ENCODE measurements around the gene ZSCAN22.
"Not testable (repeated sequence)": the region's sequence is repeated elsewhere in the genome, so short reads cannot be mapped to it uniquely, and the experiment has no call there.

Gene ZSCAN22

GRCh38 chr19:58352760-58353671 is 26.2 kb downstream of the ZSCAN22 start, which contains the start of gene A1BG:
TSS of gene A1BG (minus strand) at chr19:58353492. CDS start at chr19:58353437, 55 bp downstream.
- no peak for DNase-seq

DNA sequence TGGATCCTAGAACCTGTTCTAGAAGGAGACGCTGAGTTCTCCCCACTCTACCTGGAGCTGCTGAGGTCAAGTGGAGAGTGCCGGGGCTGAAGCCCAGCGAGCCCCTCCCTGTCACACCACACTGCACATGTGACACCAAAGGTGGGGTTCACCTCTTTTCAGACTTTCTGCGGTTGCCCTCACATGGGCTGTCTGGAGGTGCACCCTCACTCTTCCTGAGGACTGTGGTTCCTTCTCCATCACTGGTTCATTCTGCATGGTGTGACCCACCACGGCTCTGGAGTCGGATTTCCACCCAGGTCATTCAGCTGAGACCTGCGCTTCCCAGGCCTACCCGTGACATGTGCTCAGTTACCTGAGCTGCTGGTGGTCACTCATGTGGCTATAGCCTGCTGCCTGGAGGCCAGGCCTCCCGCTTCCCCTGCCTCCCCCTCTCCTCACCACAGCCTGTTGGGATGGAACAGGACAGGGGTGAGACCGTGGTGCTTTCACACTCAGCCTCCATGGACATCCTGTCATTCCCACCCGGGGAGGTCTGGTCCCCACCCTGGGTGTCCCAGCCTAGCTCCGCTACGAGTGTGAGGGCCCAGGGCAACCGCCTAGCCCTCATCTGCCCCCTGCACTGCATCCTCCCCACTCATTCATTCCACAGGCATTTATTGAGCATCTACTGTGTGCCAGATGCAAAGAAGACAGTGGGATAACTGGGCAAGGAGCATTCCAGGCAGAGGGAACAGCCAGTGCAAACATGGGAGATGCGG is 27.1 kb downstream of the ZSCAN22 start:
- DNase-seq = no peak

DNA sequence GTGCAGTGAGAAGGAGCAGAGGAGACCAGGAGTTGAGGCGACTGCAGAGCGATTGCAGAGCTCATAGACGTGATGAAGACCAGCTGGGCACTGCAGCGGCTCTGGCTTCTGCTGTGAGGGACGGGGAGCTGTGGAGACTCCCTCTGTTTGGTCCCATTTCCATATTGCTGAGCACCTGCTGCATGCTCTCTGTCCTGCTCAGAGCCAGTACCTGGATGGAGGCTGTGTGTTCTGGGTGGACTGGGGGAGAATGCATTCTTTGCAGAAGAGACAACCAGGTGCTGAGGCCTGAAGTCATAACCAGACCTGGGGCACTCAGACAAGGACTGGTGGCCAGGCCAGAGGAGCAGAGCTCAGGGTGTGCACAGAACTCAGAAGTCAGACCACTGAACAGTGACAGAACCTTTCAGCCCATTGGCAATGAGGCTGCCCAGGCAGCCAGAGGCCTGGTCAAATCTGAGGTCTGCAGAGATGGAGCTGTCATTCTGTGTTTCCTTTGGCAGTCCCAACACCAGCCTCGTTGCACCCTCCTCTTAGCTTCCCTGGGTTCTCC is 27.8 kb downstream of the ZSCAN22 start:
- DNase-seq = no peak

- no peak for DNase-seq
These were observed 28.5 kb downstream of the ZSCAN22 start for GRCh38 chr19:58355215-58355796.

GRCh38 chr19:58355908-58356765 is 29.3 kb downstream of the ZSCAN22 start:
- peak; percentile 32 for DNase-seq

GRCh38 chr19:58356766-58357480 is 30.1 kb downstream of the ZSCAN22 start:
- no peak for DNase-seq

DNA sequence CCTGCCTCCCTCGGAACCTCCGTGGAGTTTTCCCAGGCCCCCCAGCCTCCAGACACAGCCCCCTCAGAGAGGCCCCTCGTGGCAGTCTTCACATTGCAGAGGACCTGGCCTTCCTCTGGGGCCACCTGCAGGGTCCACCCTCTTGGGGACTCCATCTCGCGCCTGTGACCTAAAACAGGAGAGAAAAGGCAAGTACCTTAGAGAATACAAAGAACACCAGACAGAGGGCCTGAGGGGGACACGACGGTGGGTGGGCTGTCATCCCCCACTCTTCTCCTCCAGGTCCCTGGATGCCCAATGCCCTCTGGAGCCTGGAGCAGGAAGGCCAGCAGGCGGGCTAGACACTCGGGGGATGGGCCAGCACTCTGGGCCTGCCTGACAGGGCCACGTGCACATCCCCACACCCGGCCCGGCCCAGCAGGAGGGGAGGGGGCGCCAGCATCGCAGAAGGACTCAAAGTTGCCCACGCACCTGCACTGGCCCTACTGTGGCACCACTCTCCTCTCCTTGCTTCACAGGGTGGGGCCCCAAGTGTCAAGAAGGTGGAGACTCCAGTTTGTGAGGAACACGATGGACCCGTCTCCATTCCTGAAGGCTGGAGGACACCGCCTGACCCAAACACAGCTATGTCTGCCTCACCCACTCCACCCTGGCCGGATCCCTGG is 30.8 kb downstream of the ZSCAN22 start:
- no peak for DNase-seq

GRCh38 chr19:58361900-58362271 is 35.1 kb downstream of the ZSCAN22 start:
- peak; percentile 64 for DNase-seq

DNA sequence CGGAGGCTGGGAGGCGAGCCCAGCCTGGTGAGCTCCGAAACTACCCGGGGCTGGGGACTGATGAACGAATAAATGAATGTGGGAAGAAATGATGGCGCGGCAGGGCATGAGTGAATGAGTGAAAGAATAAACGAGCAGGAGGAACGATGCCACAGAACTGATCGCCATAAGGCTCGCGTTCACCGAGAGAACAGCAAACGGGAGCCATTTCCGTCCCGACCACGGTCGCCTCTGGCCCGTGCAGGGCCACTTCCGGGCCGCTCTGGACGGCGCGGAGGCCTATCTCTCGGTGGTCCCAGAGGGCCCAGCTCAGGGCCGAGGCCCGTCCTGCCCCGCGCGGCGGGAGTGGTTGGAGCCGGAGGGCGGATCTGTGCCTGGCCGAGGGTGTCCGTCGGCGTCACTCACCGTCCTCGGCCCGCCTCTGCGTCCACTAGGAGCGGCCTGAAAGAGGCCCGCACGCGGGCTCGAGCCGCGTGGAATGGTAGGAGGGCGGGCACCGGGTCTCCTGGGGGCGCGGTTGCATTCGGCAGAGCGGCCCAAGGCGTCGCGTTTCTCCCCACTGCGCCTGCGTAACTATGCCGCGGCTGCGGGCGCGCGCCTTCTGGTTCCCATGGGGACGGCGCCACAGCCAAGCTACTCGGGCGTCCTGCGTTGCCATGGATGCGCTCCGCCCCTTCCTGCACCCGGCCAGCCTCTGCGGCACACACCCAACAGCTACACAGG is 35.6 kb downstream of the ZSCAN22 start, which contains the start of gene ZNF497:
Gene ZNF497, minus strand, starts transcription at position 480 of the 723 bp plus-strand sequence. CDS start 5,116 bp downstream, outside the sequence.
- peak; percentile 91 for DNase-seq

GRCh38 chr19:58364146-58364545 is 37.4 kb downstream of the ZSCAN22 start:
- no peak for DNase-seq

DNA sequence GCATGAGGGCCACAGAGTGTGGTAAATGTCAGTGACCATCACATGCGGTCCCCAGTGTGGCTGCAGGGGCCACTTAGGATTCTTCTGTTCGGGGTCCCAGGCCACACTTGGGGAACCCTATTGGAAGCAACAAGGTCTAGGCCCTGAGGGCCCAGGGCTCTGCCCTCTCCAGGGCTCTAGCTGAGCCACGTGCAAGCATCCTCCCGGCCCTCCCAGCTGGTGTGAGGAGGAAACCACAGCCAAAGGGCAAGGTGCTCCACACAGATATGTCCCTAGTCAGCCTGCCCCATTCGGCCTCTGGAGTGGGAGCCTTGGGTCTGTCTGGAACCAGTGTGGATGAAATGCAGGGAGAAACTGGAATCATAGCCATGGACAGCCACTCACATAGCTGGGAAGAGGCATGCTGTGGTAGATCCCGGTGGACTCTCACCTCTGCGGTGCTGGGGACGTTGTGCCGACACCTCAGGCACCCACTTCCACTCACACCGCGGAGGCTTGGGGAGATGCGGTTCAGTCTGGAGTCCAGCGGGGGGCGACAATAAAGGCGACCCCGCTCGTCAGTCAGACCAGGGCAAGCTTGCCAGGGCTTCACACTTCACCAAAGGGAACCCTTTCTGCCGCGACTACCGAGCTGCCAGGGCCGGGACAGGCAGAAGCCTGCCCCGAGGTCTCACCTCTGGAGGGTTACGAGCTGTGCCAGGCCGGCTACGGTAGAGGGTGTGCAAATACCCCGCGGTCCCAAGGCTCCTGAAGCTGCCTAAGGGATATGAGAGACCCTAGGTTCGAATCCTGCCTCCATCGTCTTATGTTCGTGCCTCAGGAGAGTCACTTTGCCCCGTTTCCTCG is 40.0 kb downstream of the ZSCAN22 start:
- DNase-seq = no peak

DNA sequence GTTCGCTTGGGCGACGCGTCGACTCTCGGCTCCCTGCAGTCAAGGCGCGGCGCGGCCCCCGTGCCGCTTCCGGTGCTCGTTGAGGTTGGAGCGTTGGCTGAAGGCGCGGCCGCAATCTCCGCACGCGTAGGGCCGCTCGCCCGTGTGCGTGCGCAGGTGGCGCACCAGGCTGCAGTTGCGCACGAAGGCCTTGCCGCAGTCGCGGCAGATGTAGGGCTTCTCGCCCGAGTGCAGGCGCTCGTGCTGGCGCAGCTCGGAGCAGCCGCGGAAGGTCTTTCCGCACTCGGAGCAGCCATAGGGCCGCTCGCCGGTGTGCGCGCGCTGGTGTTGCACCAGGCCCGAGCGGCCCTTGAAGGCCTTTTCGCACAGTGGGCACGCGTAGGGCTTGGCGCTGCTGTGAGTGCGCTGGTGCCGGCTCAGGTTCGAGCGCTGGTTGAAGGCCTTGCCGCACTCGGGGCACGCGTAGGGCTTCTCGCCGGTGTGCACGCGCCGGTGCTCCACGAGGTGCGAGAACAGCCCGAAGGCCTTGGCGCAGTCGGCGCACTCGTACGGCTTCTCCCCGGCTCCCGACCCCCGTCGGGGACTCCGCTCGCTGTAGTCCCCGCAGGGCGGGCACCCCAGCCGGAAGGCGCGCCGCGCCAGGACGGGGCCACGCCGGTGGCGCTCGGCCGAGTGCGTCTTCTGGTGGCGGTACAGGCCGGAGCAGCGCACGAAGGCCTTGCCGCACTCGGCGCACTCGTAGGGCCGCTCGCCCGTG is 41.1 kb downstream of the ZSCAN22 start:
- no peak for DNase-seq

DNA sequence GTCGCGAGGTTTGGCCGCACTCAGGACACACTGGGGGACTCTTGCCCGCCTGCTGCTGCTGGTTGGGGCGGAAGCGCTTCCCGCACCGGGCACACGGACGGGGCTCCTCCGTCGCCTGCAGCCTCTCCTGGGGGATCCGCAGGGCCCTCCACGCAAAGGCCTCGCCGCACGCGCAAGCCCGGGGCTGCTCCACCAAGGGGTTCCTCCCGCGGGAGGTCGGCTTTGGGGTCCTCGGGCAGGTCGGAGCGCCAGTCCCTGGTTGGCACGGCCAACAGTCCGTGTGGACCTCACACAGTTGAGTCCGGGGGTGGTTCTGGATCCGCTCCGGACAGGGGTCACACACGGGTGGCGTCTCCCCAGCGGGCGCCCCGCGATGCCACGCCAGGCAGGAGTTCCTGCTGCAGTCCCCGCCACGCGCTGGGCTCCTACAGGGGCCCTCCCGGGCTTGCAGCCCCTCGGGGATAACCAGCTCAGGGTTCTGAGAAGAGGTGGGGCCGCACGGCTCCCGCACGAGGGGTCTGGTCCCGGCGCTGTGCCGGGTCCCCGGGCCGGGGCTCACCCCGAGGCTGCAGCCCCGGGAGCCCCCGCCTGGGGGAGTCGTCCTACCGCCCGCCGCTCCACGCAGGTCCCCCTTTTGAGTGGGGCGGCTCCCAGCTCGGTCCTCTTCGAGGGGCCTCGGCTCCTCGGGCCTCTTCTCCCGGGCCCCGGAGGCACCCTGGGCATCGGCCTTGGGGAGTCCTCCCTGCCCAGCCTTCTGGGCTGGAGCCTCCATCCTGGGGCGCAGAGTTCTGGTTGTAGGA is 42.0 kb downstream of the ZSCAN22 start:
- DNase-seq = no peak

GRCh38 chr19:58372311-58373133 is 45.7 kb downstream of the ZSCAN22 start:
- no peak for DNase-seq

DNA sequence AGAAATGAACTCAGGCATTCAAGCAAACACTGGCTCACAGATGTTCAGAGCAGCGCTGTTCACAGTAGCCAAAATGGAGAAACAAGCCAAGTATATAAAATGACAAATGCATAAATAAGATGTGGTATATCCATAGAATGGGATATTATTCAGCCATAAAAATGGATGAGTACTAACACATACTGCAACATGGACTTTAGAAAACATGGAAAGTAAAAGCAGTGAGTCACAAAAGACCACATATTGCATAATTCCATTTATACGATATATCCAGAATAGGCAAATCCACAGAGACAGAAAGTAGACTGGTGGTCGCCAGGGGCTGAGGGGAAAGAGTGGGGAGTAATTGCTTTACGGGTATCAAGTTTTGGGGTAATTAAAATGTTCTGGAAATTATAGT is 47.4 kb downstream of the ZSCAN22 start:
- no peak for DNase-seq

- DNase-seq = not testable (repeated sequence)
These were observed 49.9 kb downstream of the ZSCAN22 start for GRCh38 chr19:58376724-58377123.

GRCh38 chr19:58379246-58379645 is 52.5 kb downstream of the ZSCAN22 start:
- no peak for DNase-seq

All from DMS79 treated with DMSO at 0.1 percent for 48 hours (cell line).